Right lobe of liver (tissue), 4 donors: Measurements from ENCODE around the gene ADAMTS6.

Experiments
- POLR2A ChIP-seq: fragments of 450-650 bp; IDR thresholded peaks from one replicate; pipeline ENCODE4 v1.6.1; 2017; ENCODE audit warnings: antibody characterized with exemption, mild to moderate bottlenecking
- TF ChIP-seq, protein P1 (sequence below), 4 donors: fragments of 200-600 bp in 3 of 4; fragments of 450-650 bp in 1 of 4; IDR thresholded peaks; one replicate each; pipeline versions ENCODE4 v1.5.1 to v1.8.0; 2016 to 2022; ENCODE audit warnings: antibody characterized with exemption in 4 of 4, mild to moderate bottlenecking in 2 of 4
- donor health status: DM: no; HTN: no; CAD: no.
- donor health status: DM: no; HTN: no; CAD: no.
- donor health status: DM: no; HTN: yes; CAD: no.

DNA sequence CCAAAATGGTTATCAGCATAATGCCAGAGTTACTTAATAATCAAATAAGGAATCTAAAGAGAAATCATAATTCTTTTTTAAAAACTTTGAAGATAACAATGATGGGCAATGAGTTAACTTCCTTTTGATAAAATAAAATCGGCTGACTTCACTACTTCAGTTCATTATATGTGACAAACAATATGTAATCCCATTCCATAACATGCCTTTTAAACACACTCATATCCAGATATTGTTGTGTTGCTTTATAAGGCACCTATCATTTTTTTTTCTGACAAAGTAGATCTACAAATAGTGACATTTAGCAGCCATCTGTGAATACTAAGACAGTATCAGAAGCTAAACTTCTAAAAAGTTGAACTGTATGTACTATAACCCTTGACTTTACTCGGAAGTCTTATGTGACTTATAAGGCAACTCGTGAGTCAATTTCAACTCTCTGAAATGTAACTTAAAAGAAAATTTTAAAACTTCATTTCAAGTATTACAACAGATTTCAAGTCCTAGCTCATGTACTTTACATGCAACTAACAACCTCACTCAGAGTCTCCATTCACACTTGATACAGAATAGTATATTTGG is 7.5 kb downstream of the ADAMTS6 start:
- TF ChIP-seq, protein P1, sequence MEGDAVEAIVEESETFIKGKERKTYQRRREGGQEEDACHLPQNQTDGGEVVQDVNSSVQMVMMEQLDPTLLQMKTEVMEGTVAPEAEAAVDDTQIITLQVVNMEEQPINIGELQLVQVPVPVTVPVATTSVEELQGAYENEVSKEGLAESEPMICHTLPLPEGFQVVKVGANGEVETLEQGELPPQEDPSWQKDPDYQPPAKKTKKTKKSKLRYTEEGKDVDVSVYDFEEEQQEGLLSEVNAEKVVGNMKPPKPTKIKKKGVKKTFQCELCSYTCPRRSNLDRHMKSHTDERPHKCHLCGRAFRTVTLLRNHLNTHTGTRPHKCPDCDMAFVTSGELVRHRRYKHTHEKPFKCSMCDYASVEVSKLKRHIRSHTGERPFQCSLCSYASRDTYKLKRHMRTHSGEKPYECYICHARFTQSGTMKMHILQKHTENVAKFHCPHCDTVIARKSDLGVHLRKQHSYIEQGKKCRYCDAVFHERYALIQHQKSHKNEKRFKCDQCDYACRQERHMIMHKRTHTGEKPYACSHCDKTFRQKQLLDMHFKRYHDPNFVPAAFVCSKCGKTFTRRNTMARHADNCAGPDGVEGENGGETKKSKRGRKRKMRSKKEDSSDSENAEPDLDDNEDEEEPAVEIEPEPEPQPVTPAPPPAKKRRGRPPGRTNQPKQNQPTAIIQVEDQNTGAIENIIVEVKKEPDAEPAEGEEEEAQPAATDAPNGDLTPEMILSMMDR (IDR thresholded peaks at IDR 0.05): no peak
- no peak for TF ChIP-seq POLR2A
